GM23338 (cell line): ENCODE data around the gene KCND2. TPM values are rescaled to one million over a fixed set of nuclear protein-coding genes. Genes with fewer than 3 reads are reported as not detected.

Source experiments
- ATAC-seq: fragments of 200-7000 bp; cut with Tn5 transposase; 3 replicates; pipeline ENCODE4 v1.9.1; 2020
- DNase-seq: peaks from one replicate; pipeline ENCODE4 v3.0.0-alpha.2; 2015; ENCODE audit warnings: low spot score
- H2AFZ ChIP-seq: fragments of 200-600 bp; sonication (generic); 2 replicates; pipeline ENCODE4 v1.8.0; 2016; ENCODE audit warnings: antibody characterized with exemption, mild to moderate bottlenecking, moderate library complexity
- H3F3A ChIP-seq: fragments of 200-600 bp; sonication (generic); replicated peaks from 2 replicates; pipeline ENCODE4 v1.8.0; 2017; ENCODE audit warnings: antibody characterized with exemption, mixed run types, low read depth
- H3K27ac ChIP-seq: fragments of 200-600 bp; sonication (generic); 2 replicates; pipeline ENCODE4 v1.6.1; 2016; ENCODE audit warnings: low read depth
- H3K27me3 ChIP-seq: fragments of 200-600 bp; sonication (generic); 2 replicates; pipeline ENCODE4 v1.8.0; 2016; ENCODE audit warnings: mild to moderate bottlenecking, mixed run types, moderate library complexity; ENCODE audit not compliant: insufficient read depth
- H3K36me3 ChIP-seq: fragments of 200-600 bp; sonication (generic); 2 replicates; pipeline ENCODE4 v1.8.0; 2016; ENCODE audit warnings: mild to moderate bottlenecking; ENCODE audit not compliant: insufficient read depth
- H3K4me1 ChIP-seq: fragments of 200-600 bp; sonication (generic); 2 replicates; pipeline ENCODE4 v1.8.0; 2016; ENCODE audit warnings: mild to moderate bottlenecking, moderate library complexity; ENCODE audit not compliant: insufficient read depth
- H3K4me2 ChIP-seq: fragments of 200-600 bp; sonication (generic); 2 replicates; pipeline ENCODE4 v1.7.1; 2017; ENCODE audit warnings: mixed run types
- H3K4me3 ChIP-seq: fragments of 200-600 bp; sonication (generic); 2 replicates; pipeline ENCODE4 v1.6.1; 2016; ENCODE audit warnings: mixed run types
- H3K79me2 ChIP-seq: fragments of 200-600 bp; sonication (generic); replicated peaks from 2 replicates; pipeline ENCODE4 v1.8.0; 2017; ENCODE audit warnings: mild to moderate bottlenecking; ENCODE audit not compliant: insufficient read depth
- H3K9me2 ChIP-seq: fragments of 200-600 bp; sonication (generic); 2 replicates; pipeline ENCODE4 v1.8.0; 2017; ENCODE audit not compliant: insufficient read depth
- H4K20me1 ChIP-seq: fragments of 200-600 bp; sonication (generic); replicated peaks from 2 replicates; pipeline ENCODE4 v1.8.0; 2017; ENCODE audit warnings: mild to moderate bottlenecking; ENCODE audit not compliant: insufficient read depth
- H3K27ac Mint-ChIP-seq: 2 replicates; pipeline ENCODE4 v1.8.0; 2020; ENCODE audit warnings: inconsistent platforms, mild to moderate bottlenecking, moderate library complexity, mixed read lengths
- H3K27me3 Mint-ChIP-seq: 3 replicates; pipeline ENCODE4 v1.8.0; 2022; ENCODE audit warnings: low read depth, mild to moderate bottlenecking, moderate library complexity, mixed read lengths, inconsistent platforms; ENCODE audit not compliant: insufficient read depth, poor library complexity
- H3K36me3 Mint-ChIP-seq: 3 replicates; pipeline ENCODE4 v1.8.0; 2021; ENCODE audit warnings: low read depth, mild to moderate bottlenecking, inconsistent platforms, moderate library complexity, mixed read lengths
- H3K4me1 Mint-ChIP-seq: 3 replicates; pipeline ENCODE4 v1.8.0; 2020; ENCODE audit warnings: mild to moderate bottlenecking, inconsistent platforms, mixed read lengths
- H3K4me3 Mint-ChIP-seq: 3 replicates; pipeline ENCODE4 v1.8.0; 2021; ENCODE audit warnings: moderate library complexity, mild to moderate bottlenecking, inconsistent platforms, mixed read lengths
- H3K9me3 Mint-ChIP-seq: 3 replicates; pipeline ENCODE4 v1.8.0; 2020; ENCODE audit warnings: moderate library complexity, mild to moderate bottlenecking, inconsistent platforms, mixed read lengths
- CREB1 ChIP-seq: fragments of 250-450 bp; sonication (Bioruptor Pico); IDR thresholded peaks from 2 replicates; pipeline ENCODE4 v1.5.0; 2020; ENCODE audit warnings: low read depth, mild to moderate bottlenecking, moderate library complexity
- CTCF ChIP-seq, 2 experiments: fragments of 200-600 bp in 1 of 2; sonication (generic) in 1 of 2; conservative IDR thresholded peaks; 2 replicates each; pipeline versions ENCODE4 v1.5.1 to v1.6.1; 2016 to 2017; ENCODE audit warnings: antibody characterized with exemption in 2 of 2, low read depth in 2 of 2, mild to moderate bottlenecking in 2 of 2, moderate library complexity in 1 of 2
- ETS1 ChIP-seq: IDR thresholded peaks from 2 replicates; pipeline ENCODE4 v1.6.1; 2016; ENCODE audit warnings: antibody characterized with exemption
- EZH2 ChIP-seq: fragments of 200-600 bp; sonication (generic); IDR thresholded peaks from one replicate; pipeline ENCODE4 v1.8.0; 2017; ENCODE audit warnings: antibody characterized with exemption, mild to moderate bottlenecking, low read depth; ENCODE audit not compliant: unreplicated experiment
- NANOG ChIP-seq: IDR thresholded peaks from 2 replicates; pipeline ENCODE4 v1.6.1; 2016; ENCODE audit warnings: antibody characterized with exemption, borderline replicate concordance
- POLR2AphosphoS5 ChIP-seq: IDR thresholded peaks from 2 replicates; pipeline ENCODE4 v1.6.1; 2016; ENCODE audit warnings: antibody characterized with exemption, low read depth
- REST ChIP-seq: IDR thresholded peaks from one replicate; pipeline ENCODE4 v1.6.1; 2018; ENCODE audit warnings: antibody characterized with exemption; ENCODE audit not compliant: unreplicated experiment
- STAT1 ChIP-seq: IDR thresholded peaks from one replicate; pipeline ENCODE4 v1.6.1; 2016; ENCODE audit warnings: antibody characterized with exemption; ENCODE audit not compliant: unreplicated experiment
- ZNF114 ChIP-seq: fragments of 250-450 bp; sonication (Bioruptor Pico); IDR thresholded peaks from 2 replicates; pipeline ENCODE4 v1.5.0; 2020; ENCODE audit warnings: mild to moderate bottlenecking, moderate library complexity
- ZNF331 ChIP-seq: fragments of 250-450 bp; sonication (Bioruptor Pico); IDR thresholded peaks from 2 replicates; pipeline ENCODE4 v1.5.0; 2020; ENCODE audit warnings: low read depth, mild to moderate bottlenecking, moderate library complexity
- ZNF462 ChIP-seq: fragments of 250-450 bp; sonication (Bioruptor Pico); IDR thresholded peaks from 2 replicates; pipeline ENCODE4 v1.5.0; 2020; ENCODE audit warnings: mild to moderate bottlenecking, moderate library complexity
- polyA plus RNA-seq: library from polyadenylated mRNA; unstranded; fragments of >200 nt; fragmentation: Nextera tagmentation; extraction: Ambion mirVana; gene quantifications from 2 replicates; pipeline ENCODE4 v1.2.1, GENCODE V29; 2016
- total RNA-seq: library from RNA; depleted of rRNA; stranded (reverse); fragments of >200 nt; shearing (Covaris generic); gene quantifications from 2 replicates; pipeline ENCODE4 v1.2.3, GENCODE V29; 2014

Gene KCND2
- total and polyA plus RNA-seq, 2 experiments from 2014 or later, result 7.1 to 15.6 TPM

- Mint-ChIP-seq H3K9me3 (no peaks in the 10 kb centered on the region), H3K36me3 (no peaks in the 10 kb centered on the region), H3K4me1 (no peaks in the 10 kb centered on the region; the same call in 2 of the 3 replicates), H3K27me3 (no peaks in the 10 kb centered on the region), H3K4me3 (no peak overlapping the region), H3K27ac (no peak overlapping the region)
- no peaks in the 10 kb centered on the region for H3K4me1 ChIP-seq
- no peak overlapping the region for H3K4me2 ChIP-seq
- ATAC-seq, result no peak
- DNase-seq, result no peak
- H3K27me3 ChIP-seq, result no peaks in the 10 kb centered on the region
- no peaks in the 10 kb centered on the region for H3F3A ChIP-seq
- no peaks in the 10 kb centered on the region for H3K36me3 ChIP-seq
- H3K27ac ChIP-seq, result no peak overlapping the region
- H2AFZ ChIP-seq, result no peak overlapping the region
- H3K9me2 ChIP-seq, result no peaks in the 10 kb centered on the region
- no peaks in the 10 kb centered on the region for H4K20me1 ChIP-seq
- H3K79me2 ChIP-seq, result no peaks in the 10 kb centered on the region
- TF ChIP-seq EZH2, result no peak
- no peak for TF ChIP-seq NANOG
- TF ChIP-seq CREB1, result no peak
- no peak for TF ChIP-seq POLR2AphosphoS5
- TF ChIP-seq ZNF462 (CRISPR knock-in tag), result no peak
- no peak for TF ChIP-seq ETS1
- no peak for TF ChIP-seq STAT1
- no peak for TF ChIP-seq ZNF331 (CRISPR knock-in tag)
- no peak for TF ChIP-seq CTCF (conservative IDR thresholded peaks at IDR 0.05; ENCODE audit: low read depth in 2 of 2)
- no peak for TF ChIP-seq ZNF114 (CRISPR knock-in tag)
- TF ChIP-seq REST, result no peak
- no peak overlapping the region for H3K4me3 ChIP-seq
These were observed 385.5 kb downstream of the KCND2 start for GRCh38 chr7:120658516-120658915.
